Stimulated activated CD4-positive, alpha-beta T cell treated with anti-CD3 and anti-CD28 coated beads, Interleukin-4, amount 100 ng/mL, for 4 hours (primary cell): Measurements from ENCODE around the gene PARM1.

Experiments
- DNase-seq, 2 experiments: peaks; one replicate each; pipeline ENCODE4 v3.0.0-alpha.2; 2020

The PARM1 gene

DNA sequence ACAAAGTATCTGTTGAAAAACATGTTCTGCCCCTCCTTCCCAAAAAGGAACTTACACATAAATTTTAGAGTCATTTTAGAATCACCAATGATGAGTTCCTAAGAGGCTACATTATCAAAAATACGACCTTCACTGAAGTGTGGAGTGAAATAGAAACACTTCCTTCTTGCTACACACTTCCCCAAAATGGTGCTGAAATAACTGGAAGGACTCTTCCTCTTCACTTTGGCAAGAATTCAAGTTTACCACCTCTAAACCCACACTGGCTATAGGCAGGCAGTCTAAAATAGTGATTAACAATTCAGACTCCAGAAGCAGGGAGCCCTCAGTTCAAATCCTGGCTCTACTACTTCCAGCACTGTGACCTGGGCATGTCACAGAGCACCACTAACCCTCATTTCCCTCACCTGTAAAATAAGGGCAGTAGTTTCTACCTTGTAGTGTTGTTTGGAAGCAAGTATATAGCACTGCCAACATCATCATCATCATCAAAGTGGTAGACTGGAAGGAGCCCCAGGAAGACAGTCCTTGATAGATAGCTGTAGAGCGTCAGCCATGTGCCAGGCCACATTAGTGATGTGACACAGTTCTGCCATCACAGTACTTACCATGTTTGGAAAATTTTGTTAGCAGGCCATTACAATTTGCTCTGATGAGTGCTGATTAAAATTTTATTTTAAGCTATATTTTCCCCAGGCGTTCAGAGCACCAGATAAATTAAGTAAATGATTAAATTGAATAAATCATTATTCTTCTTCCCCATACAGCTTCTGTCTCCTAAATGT lies 103.3 kb downstream of the PARM1 start:
- DNase-seq = no peak

DNA sequence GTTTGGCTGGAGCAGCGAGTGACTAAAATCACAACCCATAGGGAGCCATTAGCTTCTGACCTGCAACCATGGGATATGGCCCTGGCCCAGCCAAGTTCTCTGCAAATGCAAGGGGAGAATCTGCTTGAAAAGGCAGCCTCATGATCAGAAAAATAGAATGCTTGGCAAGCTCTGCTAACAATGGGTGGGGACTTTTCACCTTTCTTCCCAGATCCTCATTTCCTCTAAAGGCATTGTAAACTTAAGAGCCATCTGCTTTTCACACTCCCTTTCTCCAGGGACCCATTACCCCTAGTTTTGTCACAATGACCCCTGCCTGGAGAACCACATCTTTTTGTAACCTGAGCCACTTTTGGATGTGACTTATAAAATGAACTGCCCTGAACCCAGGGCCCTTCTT lies 104.3 kb downstream of the PARM1 start:
- no peak for DNase-seq

DNA sequence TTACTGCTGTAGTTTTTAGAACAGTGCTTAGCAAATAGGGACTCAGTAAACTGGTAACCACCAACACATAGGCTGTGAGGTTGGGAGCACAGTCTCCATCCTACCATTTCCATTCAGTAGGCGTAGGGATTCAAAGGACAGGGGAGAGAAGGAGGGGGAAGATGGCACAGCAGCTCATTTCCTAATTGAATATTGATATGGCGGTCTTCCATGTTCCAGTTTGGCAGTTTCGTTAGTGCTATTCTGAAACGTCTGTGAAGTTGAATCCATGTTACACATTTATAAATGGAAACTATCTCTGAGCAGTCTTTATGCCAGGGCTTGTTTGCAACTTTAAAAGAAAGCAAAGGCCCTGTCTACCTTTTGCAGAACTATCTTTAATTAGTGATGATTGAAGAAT lies 105.5 kb downstream of the PARM1 start:
- no peak for DNase-seq

DNA sequence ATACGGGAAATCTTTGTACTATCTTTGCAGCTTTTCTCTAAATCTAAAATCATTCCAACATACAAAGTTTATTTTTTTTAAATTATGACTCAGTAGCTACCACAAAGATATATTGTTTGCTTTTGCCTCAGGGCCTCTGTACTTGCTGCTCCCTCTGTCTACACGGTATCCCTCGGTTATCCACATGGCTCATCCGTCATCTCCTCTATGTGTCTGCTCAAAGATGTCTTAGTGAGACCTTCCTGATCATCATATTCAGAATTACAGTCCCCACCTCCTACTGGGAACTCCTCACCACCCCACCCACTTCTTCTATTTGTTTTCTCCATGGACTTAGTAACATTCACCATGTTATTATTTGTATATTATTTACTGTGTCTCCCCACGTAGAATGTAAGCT lies 107.8 kb downstream of the PARM1 start:
- DNase-seq = no peak

DNA sequence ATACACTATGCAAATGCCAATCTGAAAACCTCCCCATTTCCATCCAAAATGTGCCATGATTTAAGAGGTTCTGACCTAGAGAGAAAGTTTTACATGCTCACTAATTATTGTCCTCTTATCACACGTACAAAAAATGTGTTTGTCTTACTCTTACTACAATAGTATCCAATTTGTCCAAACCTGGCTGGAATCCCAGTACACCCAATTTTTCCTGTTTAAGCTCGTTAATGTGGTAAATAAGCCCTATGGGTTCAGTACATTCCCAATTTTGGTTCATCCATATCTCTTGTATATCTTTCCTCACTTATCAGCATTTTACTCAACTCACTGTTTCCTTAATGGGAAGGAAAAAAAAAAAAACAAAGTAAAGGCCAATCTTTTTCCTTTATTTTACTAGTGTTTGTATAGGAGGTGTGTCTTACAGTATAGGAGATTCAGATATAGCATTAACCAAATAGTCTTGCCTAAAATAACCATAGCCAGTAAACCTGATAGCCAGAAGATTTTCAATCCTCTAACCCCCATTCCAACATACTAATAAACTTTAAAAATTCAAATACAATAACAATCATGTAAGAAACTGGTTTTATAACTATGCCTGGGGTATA lies 109.8 kb downstream of the PARM1 start:
- no peak for DNase-seq

DNA sequence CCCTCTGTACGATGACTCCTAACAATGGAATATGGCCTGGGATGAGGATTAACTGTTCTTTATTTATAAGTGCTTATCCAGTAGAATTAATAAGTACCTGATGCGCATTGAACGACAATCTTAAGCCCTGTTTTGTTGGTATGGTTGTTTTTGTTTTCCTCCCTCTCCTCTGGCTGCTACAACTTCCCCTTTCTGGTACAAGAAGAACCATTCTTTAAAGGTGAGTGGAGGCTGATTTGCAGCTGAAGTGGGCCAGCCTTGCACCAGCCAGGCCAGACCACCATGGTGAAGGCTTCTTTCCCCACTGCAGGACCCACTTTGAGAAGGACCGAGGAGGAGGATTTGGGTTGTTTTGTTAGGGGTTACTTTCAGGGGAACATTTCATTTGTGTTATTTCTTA lies 113.3 kb downstream of the PARM1 start:
- DNase-seq = no peak

DNA sequence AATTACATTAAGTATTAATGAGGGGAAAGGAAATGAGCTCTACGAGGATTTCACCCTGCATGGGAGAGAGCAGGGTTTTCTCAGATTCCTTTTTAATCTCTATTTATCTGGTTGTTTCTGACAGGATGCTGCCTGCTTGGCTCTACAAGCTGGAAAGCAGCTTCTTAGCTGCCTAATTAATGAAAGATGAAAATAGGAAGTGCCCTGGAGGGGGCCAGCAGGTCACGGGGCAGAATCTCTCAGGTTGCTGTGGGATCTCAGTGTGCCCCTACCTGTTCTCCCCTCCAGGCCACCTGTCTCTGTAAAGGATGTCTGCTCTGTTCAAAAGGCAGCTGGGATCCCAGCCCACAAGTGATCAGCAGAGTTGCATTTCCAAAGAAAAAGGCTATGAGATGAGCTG lies 113.7 kb downstream of the PARM1 start:
- no peak for DNase-seq

DNA sequence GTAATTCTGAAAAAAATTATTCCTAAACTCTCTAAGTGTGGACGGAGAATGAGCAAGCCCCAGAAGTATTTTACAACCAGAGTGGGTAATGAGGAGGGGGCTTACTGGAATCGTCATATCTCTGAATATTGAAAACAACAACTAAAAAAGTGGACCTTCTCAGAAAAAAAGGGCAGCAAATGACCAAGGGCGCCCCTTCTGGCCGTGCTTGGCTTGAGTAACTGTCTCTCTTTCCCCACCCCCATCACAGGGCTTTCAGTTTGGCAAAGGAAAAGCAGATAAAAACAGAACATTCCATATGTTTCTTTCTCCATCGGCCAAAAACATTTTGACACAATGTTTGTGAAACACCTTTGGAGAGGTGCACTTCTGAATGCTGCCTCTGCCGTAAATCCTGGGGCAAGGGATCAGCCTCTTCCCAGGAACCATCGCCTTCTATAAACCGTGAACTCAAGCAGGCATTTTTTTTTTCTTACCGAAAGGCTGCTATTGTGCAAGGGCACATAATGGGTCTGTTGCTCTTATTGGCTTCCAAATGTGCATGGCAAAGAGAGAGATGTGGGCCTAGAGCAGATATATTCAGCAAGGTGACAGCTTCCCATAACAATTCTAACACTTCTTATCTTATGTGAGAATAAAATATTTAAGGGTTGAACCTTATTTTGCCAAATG lies 115.4 kb downstream of the PARM1 start:
- DNase-seq = no peak

DNA sequence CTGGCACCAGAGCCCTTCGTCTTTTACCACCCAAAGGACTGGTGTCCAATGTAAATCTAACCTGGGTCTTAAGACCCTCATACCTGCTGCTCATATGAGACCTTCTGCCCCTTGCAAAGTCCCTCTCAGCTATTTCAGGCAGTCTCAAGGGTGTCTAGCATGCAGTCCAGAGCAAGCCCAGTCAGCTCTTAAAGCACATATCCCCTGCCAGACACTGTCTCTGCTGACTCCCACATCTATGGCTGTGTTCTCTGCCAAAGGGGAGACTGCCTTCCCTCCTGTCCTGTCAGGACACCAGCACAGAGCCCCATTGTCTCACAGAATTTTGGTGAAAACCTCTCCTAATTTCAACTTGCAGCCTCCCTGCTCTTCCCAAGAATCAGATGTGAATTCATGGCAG lies 118.5 kb downstream of the PARM1 start:
- DNase-seq = no peak

DNA sequence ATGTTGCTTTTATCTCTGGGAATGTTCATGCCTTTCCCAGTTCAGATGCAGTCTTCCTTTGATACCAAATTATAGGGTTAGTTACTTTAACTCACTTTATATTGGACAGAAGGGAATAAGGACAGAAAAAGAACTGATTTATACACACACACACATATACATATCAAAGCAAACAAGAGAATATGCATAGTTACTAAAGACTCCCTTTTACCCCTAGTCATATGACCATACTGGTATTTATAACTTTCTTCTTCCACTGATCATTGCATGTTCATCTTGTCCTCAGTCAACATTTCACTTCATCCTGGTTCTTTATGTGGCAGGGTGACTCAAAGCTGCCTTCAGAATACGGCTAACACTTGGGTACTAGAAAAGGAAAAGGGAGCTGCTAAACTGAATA lies 120.4 kb downstream of the PARM1 start:
- DNase-seq = no peak

DNA sequence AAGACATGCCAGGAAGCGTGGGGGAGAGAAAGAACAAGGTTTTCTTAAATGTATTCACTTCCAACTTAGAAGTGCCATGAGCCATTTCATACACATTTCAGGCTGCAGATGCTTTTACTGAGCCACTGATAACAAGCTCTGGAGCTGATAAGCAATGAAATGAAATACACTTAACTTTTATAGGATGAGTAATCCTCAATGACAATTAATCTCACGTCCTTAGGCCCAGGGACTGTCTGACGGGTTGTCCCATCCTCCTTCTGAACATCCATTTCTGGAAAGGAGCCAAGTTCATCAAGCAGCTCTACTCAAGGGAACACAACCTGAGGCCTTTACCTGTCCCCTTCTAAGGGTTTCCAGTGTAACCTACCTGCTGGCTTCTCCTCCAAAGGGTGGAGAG lies 121.2 kb downstream of the PARM1 start:
- no peak for DNase-seq

DNA sequence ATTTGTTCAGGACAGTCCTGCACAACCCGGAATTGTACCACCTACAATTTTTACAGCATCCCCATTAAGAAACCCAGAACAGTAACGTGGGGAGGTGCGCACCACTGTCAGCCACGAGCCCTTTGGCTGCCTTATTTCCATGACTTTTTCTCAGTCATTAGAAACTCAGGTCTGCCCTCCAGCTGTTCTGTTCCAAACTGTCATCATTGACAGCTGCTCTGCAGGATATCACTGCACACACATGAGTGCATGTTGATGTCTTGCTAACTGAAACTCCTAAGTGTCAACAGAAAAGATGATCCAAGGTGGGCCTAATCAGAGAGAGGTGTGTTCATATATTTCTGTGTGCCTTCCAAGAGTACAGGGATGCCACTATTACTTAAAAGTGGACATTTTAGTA lies 123.4 kb downstream of the PARM1 start:
- DNase-seq = no peak

DNA sequence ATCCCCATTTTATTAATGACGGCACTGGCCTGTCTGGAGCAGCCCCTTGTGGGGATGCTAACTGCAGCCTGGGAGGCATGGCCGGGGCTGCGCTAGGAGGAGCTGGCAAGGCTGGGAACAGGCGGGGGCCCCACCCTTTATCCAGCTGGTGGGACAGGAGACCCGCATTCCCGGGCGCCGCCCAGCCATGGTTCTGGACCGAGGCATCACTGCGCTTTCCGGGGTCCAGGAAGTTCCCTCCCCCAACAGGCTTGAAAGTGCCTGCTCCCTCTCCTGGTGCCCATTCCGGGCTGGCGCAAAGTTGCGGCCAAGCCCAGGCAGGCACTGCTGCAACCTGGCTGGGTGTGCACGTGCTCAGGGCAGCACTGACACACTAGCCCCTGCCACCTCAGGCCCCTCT lies 124.5 kb downstream of the PARM1 start:
- DNase-seq = no peak

DNA sequence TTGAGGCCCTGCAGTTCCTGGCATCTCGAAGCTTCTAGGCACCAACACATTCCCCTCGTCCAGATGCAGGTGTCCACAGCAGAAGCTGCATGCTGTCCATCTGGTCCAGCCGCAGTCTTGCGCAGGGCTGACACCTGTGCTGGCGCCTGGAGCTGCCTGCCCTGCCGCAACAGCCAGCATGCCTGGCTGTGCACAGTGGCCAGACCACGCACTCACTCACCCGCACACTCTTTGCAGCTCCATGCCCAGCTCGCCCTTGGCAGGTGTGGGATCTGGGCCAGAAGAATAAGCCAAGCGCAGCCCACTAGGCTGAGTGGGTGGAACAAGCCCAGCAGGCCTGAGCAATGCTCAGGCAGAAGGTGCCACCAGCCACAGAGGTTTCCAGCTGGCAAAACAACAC lies 125.6 kb downstream of the PARM1 start:
- DNase-seq = no peak

DNA sequence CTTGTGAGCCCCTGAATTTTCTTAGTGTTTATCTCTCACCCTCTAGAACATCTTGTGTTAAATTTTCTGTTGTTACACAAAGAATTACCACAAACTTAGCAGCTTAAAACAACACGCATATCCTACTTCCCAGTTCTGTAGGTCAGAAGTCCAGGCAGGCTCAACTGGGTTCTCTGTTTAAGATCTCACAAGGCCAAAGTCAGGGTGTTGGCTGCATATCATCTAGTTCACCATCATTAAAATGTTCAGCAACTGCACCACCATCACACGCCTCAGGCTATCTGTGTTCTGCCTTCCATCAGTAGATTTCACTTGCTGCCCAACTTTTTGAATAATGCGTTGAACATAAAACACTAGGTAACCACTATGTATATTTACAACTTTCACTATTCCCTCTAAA lies 130.5 kb downstream of the PARM1 start:
- DNase-seq = no peak

DNA sequence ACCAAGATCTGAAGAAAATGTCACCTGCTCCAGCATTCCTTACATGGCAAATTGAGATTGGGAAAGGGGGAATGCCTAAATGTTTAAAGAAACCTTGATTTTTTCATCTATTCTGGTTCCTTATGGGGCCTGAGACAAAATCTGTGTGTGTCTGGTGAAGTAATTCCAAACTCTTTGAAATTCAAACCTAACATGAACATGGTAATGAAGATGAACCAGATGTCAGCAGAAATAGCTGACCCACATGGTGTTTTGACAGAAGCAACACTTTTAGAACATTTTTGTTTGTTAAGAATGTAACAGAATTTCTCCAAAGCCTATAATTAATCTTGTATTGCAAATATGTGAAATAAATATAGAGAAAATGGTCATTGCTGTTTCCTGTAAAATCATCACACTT lies 133.0 kb downstream of the PARM1 start:
- no peak for DNase-seq

DNA sequence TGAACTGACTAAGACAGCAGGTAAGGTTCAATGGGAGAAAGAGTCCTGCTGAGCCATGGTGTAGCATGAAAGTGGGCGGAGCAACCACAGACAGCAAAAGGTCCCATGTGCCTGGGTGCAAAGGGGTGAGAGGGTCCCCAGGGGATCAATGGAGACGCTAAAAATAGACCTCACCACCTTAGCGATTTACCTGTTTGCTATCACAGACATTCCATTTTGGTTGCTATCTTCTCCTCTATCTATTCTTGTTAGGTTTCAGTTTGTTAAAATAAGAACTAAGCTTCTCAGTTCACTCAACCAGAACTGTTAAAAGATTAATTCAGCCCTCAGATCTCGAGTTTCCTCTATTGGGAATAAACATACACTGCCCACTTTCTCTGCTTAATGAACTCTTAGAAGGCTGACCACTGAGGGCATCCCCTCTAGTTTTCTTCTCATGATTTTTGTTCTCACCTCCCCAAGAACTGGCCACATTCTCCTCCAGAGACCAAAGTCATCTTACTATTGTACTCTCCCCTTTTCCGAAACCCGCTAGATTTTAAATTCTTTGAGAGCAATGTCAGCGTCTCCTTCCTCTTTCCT lies 136.7 kb downstream of the PARM1 start:
- no peak for DNase-seq

DNA sequence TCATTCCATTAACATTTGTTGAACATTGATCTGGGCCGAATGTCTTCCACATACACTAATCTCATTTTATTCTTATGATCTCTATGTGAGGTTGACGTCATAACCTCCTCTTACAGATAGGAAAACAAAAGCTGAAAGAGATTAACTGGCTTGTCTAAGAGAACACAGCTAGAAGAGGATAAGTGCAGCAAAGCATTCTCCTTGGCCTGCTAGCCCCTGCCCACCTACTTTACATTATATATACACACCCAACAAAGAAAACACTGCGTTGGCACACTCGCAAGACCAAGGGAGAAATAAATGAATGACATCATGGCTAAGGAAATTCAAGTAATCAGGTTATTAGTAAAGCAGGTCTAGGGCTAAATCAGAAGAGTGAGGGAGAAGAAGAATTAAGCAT lies 138.4 kb downstream of the PARM1 start:
- no peak for DNase-seq

DNA sequence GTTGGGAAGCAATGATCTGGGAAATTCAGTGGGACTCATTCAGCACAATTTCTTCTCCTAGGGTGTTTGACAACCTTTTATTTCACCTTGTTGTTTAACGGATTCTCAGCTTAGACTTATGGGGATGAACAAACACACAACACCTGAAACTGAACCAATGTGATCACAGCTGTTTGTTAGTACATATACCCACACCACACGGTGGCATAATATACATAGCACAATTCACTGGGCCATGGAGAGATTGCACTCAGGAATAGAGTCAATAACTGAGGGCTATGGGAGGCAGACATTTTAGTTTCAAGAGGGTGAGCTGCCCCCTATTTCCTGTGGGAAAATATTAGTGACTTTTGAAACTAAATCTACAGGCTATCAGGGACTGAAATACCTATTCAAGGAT lies 148.0 kb downstream of the PARM1 start:
- no peak for DNase-seq

DNA sequence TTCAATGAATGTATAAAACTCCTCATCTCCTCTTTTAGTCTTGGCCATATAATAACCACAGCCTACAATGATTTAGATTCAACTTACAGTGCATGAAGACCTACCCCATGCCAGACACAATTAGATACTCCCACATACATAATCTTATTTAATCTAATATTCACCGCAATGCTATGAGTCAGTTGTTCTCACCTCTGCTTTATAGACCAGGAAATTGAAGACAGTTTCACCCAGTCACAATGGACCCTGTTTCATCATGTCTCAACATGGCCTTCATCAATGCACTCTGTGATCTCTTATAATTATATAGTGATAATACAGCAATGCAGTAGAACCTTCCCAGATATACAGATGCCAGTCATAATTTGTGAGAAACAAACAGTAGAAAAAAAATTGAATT lies 148.6 kb downstream of the PARM1 start:
- no peak for DNase-seq

DNA sequence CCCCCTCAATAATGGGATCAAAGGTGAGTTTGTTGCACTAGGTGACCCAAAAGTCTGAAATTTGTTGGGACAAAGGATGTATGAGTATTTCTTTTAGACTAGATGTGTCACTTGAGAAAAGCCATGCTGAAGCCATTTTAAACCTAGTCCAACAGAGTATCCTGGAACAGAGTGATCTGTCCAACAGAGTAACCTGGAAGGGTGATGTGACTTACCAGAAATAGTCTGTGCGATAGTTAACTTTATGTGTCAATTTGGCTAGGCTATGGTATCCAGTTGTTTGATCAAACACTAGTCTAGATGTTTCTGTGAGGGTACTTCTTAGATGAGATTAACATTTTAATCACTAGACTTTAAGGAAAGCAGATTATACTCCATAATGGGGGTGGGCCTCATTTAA lies 154.5 kb downstream of the PARM1 start:
- no peak for DNase-seq

DNA sequence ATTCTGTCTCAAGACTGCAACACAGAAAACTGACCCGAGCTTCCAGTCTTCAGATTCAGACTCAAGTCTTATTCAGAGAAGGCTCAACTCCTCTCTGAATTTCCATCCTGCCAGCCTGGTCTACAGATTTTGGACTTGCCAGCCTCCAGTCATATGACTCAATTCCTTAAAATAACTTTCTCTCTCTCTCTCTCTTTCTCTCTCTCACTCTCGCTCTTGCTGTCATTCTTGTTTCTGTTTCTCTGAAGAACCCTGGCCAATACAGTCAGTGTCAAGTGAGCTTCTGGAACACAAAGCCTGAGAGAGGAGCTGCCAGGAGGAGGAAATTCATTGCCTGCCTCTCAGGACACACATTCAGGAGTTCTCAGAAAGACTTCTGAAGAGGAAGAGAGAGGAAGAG lies 154.9 kb downstream of the PARM1 start:
- DNase-seq = no peak

DNA sequence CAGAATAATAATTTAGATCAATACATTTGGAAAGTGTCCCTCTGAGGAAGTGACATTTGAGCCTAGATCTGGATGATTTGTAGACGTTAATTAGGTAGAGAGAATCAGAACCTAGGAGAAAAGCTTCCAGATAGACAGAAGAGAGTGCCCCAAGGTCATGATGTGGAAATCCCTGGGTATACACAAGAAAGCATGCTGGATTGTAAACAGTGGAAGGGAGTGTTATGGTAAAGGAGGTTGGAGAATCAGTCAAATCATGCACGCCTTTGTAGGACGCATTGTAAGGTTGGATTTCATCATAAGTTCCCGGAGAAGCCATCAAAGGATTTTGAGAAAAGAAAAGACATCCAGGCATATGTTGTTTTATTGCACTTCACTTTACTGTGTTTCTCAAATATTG lies 156.3 kb downstream of the PARM1 start:
- DNase-seq = no peak

DNA sequence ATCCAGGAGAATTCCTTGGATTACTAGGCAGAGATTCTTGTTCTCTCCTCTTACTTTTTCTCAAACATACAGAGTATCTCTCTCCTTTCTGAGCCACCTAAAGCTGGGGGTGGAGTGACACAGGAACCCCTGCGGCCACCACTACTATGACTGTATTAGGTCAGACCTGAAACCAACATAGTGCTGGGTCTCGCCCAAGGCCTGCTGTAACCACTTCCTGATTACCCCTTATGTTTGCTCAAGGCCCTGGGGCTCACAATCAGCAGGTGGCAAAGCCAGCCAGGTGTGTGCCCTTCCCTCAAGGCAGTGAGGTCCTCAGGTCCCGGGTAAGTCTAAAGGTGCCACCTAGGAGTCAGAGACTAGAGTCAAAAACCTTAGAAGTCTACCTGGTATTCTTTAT lies 166.4 kb downstream of the PARM1 start:
- no peak for DNase-seq
